Daoy (cell line): ENCODE measurements around the gene SLC6A6. TPM values are rescaled to one million over a fixed set of nuclear protein-coding genes. Genes with fewer than 3 reads are reported as not detected.

Experiments
- DNase-seq: peaks from one replicate; pipeline ENCODE4 v3.0.0-alpha.2; 2015; ENCODE audit warnings: low read depth
- total RNA-seq: library from RNA; depleted of rRNA; stranded (reverse); fragments of >200 nt; shearing (Covaris generic); gene quantifications from 2 replicates; pipeline ENCODE4 v1.2.3, GENCODE V29; 2014; rRNA removed

Gene SLC6A6
- 10.7 and 10.8 TPM in 2 replicates for total RNA-seq

GRCh38 chr3:14402304-14402811 lies at the start of gene SLC6A6:
Gene SLC6A6 (plus strand): TSS chr3:14402606. CDS start chr3:14443635, 41,029 bp downstream.
- peak; percentile 90 for DNase-seq

GRCh38 chr3:14353502-14353901 lies 48.9 kb upstream of the SLC6A6 start:
- no peak for DNase-seq

GRCh38 chr3:14357463-14357862 lies 44.9 kb upstream of the SLC6A6 start:
- no peak for DNase-seq

- peak; percentile 19 for DNase-seq
Observed at GRCh38 chr3:14358426-14359211, 43.8 kb upstream of the SLC6A6 start.

- no peak for DNase-seq
Observed at GRCh38 chr3:14359348-14359747, 43.1 kb upstream of the SLC6A6 start.

GRCh38 chr3:14360123-14360881 lies 42.1 kb upstream of the SLC6A6 start:
- DNase-seq, result peak; percentile 19

- DNase-seq, result no peak
Observed at GRCh38 chr3:14361068-14361677, 41.2 kb upstream of the SLC6A6 start.

GRCh38 chr3:14362890-14363289 lies 39.5 kb upstream of the SLC6A6 start:
- no peak for DNase-seq

GRCh38 chr3:14363379-14363778 lies 39.0 kb upstream of the SLC6A6 start:
- DNase-seq, result no peak

GRCh38 chr3:14363991-14364390 lies 38.4 kb upstream of the SLC6A6 start:
- DNase-seq, result no peak

GRCh38 chr3:14364580-14365292 lies 37.7 kb upstream of the SLC6A6 start:
- DNase-seq, result no peak

- DNase-seq, result no peak
Observed at GRCh38 chr3:14366248-14366647, 36.2 kb upstream of the SLC6A6 start.

- DNase-seq, result no peak
Observed at GRCh38 chr3:14366915-14367823, 35.2 kb upstream of the SLC6A6 start.

- DNase-seq, result no peak
Observed at GRCh38 chr3:14368146-14368545, 34.3 kb upstream of the SLC6A6 start.

- DNase-seq, result no peak
Observed at GRCh38 chr3:14368885-14369284, 33.5 kb upstream of the SLC6A6 start.

- no peak for DNase-seq
Observed at GRCh38 chr3:14369675-14370669, 32.4 kb upstream of the SLC6A6 start.

- DNase-seq, result no peak
Observed at GRCh38 chr3:14370720-14371572, 31.5 kb upstream of the SLC6A6 start.
